Tibial nerve (tissue), 4 donors: ENCODE data around the gene EFHD2. TPM values are rescaled to one million over a fixed set of nuclear protein-coding genes. Genes with fewer than 3 reads are reported as not detected.
A peak's percentile ranks its signal among the peaks of the same experiment; 100 is the strongest.

Experiments
- DNase-seq, 2 donors: peaks; one replicate each; pipeline ENCODE4 v3.0.0-alpha.2; 2019; ENCODE audit warnings: low spot score in 2 of 2
- H3K27ac ChIP-seq, 4 donors: fragments of 200-600 bp; sonication (generic) in 3 of 4; one replicate each; pipeline ENCODE4 v1.5.1; 2017 to 2019; ENCODE audit warnings: mild to moderate bottlenecking in 1 of 4
- H3K27me3 ChIP-seq, 2 donors: fragments of 200-600 bp; sonication (generic) in 1 of 2; one replicate each; pipeline versions ENCODE4 v1.5.1 to v1.6.0; 2017 to 2019
- H3K36me3 ChIP-seq, 3 donors: fragments of 200-600 bp; sonication (generic); one replicate each; pipeline ENCODE4 v1.5.1; 2018 to 2019
- H3K4me1 ChIP-seq, 4 donors: fragments of 200-600 bp; sonication (generic) in 3 of 4; one replicate each; pipeline ENCODE4 v1.5.1; 2017 to 2019
- H3K4me3 ChIP-seq, 4 donors: fragments of 200-600 bp; sonication (generic) in 3 of 4; one replicate each; pipeline ENCODE4 v1.5.1; 2017 to 2019; ENCODE audit warnings: mild to moderate bottlenecking in 1 of 4, moderate library complexity in 1 of 4
- H3K9me3 ChIP-seq, 4 donors: fragments of 200-600 bp; sonication (generic) in 3 of 4; one replicate each; pipeline ENCODE4 v1.5.1; 2017 to 2019
- CTCF ChIP-seq, 5 experiments: fragments of 200-600 bp in 3 of 5; fragments of 450-650 bp in 2 of 5; sonication (generic) in 3 of 5; IDR thresholded peaks; one replicate each; pipeline ENCODE4 v1.5.1; 2016 to 2019; ENCODE audit warnings: antibody characterized with exemption in 5 of 5, mild to moderate bottlenecking in 3 of 5, moderate library complexity in 2 of 5
- EP300 ChIP-seq, 2 donors: sonication (generic); formaldehyde crosslinking; IDR thresholded peaks; one replicate each; pipeline ENCODE4 v1.6.1; 2017; ENCODE audit warnings: antibody characterized with exemption in 2 of 2, mild to moderate bottlenecking in 1 of 2
- POLR2A ChIP-seq, 2 donors: fragments of 450-650 bp; IDR thresholded peaks; one replicate each; pipeline ENCODE4 v1.6.1; 2017; ENCODE audit warnings: antibody characterized with exemption in 2 of 2, mild to moderate bottlenecking in 2 of 2, moderate library complexity in 2 of 2
- WGBS, 2 donors: methylation state at CpG; one replicate each; pipeline ENCODE4 v1.1.5; 2018; 5-methylcytosine and 5-hydroxymethylcytosine counted together
- total RNA-seq, 4 donors: library from RNA; depleted of rRNA; stranded (reverse); fragments of >200 nt; gene quantifications; one replicate each; pipeline ENCODE4 v1.1.0, GENCODE V29; 2016

EFHD2 gene
- total RNA-seq, 4 donors from 2014 or later: 17.0 to 61.5 (median 29.6) TPM

- H3K27ac ChIP-seq: no peak overlapping the region
- WGBS, 2 donors: 69 to 74% methylated on average over 18 of the region's 18 CpGs
- peaks cover 0 to 54% (median 14%) of the 10 kb centered on the region in 4 donors for H3K4me1 ChIP-seq
Observed at GRCh38 chr1:15418806-15419515, 9.3 kb downstream of the EFHD2 start.

GRCh38 chr1:15420853-15421465 is 11.3 kb downstream of the EFHD2 start:
- TF ChIP-seq CTCF (IDR thresholded peaks at IDR 0.05): no peak
- Histone ChIP-seq H3K9me3 (no peaks in the 10 kb centered on the region), H3K4me3 (no peak overlapping the region), H3K27me3 (no peaks in the 10 kb centered on the region), H3K36me3 (peaks cover 0 to 5% (median 0%) of the 10 kb centered on the region in 3 donors), H3K4me1 (peaks cover 0 to 37% (median 9%) of the 10 kb centered on the region in 4 donors), H3K27ac (peak overlapping the region in 1 of 4 donors; percentile 52)
- DNase-seq: no peak
- WGBS, 2 donors: 83 to 86% methylated on average over 8 of the region's 8 CpGs

More at GRCh38 chr1:15418806-15419515, 9.3 kb downstream of the EFHD2 start:
- Histone ChIP-seq H3K36me3 (no peaks in the 10 kb centered on the region), H3K4me3 (no peak overlapping the region), H3K27me3 (no peaks in the 10 kb centered on the region), H3K9me3 (no peaks in the 10 kb centered on the region)
- no peak for TF ChIP-seq CTCF (IDR thresholded peaks at IDR 0.05)
- no peak for TF ChIP-seq EP300 (IDR thresholded peaks at IDR 0.05)
- TF ChIP-seq POLR2A (IDR thresholded peaks at IDR 0.05): no peak
- no peak for DNase-seq

GRCh38 chr1:15422871-15423270 is 13.2 kb downstream of the EFHD2 start:
- no peaks in the 10 kb centered on the region for H3K9me3 ChIP-seq
- peaks cover 0 to 30% (median 2%) of the 10 kb centered on the region in 4 donors for H3K4me1 ChIP-seq
- DNase-seq: no peak
- peaks cover 0 to 21% (median 0%) of the 10 kb centered on the region in 3 donors for H3K36me3 ChIP-seq
- 88 to 92% methylated on average over 7 of the region's 8 CpGs for WGBS, 2 donors
- H3K27ac ChIP-seq: no peak overlapping the region
- TF ChIP-seq POLR2A (IDR thresholded peaks at IDR 0.05) (no peak), EP300 (IDR thresholded peaks at IDR 0.05) (no peak), CTCF (IDR thresholded peaks at IDR 0.05) (no peak)
- no peaks in the 10 kb centered on the region for H3K27me3 ChIP-seq
- H3K4me3 ChIP-seq: no peak overlapping the region

GRCh38 chr1:15423355-15424077 is 13.8 kb downstream of the EFHD2 start:
- peak overlapping the region in 1 of 4 donors; percentile 50 for H3K27ac ChIP-seq
- no peaks in the 10 kb centered on the region for H3K9me3 ChIP-seq
- no peak overlapping the region for H3K4me3 ChIP-seq
- 75 to 81% methylated on average over 10 to 11 of the region's 11 CpGs for WGBS, 2 donors
- H3K27me3 ChIP-seq: no peaks in the 10 kb centered on the region
- peaks cover 0 to 30% (median 2%) of the 10 kb centered on the region in 4 donors for H3K4me1 ChIP-seq
- no peak for TF ChIP-seq POLR2A (IDR thresholded peaks at IDR 0.05)
- TF ChIP-seq CTCF (IDR thresholded peaks at IDR 0.05): no peak
- no peak for TF ChIP-seq EP300 (IDR thresholded peaks at IDR 0.05)
- DNase-seq: no peak
- peaks cover 0 to 28% (median 0%) of the 10 kb centered on the region in 3 donors for H3K36me3 ChIP-seq
